ENCODE measurements around the gene GPX7.

DNA sequence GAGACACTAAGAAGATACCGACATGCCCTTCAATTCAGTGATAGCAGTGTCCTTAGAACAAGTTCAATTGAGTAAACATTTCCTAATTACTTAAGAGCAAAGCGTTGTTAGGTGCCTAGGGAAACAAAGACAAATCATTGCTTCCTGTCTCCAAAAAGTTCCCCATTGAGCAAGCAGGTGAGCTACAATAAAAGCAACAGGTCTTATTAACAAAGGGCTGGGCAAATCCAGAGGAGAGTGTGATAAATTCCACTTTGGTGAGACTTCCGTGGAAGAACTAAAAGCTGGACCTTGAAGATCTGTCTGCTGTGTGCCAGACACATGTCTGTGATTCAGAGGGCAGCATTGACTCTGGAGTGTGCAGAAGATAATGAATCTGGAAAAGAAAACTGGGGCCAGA lies 47.4 kb upstream of the GPX7 start:
- TF ChIP-seq EZH2phosphoT487 (conservative IDR thresholded peaks at IDR 0.05; ENCODE audit: low read length) = no peak
- TF ChIP-seq, protein P1, sequence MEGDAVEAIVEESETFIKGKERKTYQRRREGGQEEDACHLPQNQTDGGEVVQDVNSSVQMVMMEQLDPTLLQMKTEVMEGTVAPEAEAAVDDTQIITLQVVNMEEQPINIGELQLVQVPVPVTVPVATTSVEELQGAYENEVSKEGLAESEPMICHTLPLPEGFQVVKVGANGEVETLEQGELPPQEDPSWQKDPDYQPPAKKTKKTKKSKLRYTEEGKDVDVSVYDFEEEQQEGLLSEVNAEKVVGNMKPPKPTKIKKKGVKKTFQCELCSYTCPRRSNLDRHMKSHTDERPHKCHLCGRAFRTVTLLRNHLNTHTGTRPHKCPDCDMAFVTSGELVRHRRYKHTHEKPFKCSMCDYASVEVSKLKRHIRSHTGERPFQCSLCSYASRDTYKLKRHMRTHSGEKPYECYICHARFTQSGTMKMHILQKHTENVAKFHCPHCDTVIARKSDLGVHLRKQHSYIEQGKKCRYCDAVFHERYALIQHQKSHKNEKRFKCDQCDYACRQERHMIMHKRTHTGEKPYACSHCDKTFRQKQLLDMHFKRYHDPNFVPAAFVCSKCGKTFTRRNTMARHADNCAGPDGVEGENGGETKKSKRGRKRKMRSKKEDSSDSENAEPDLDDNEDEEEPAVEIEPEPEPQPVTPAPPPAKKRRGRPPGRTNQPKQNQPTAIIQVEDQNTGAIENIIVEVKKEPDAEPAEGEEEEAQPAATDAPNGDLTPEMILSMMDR (IDR thresholded peaks at IDR 0.05; ENCODE audit: insufficient read depth, low read length, poor library complexity, severe bottlenecking) = no peak

Data from SU-DHL-6 (cell line).